Progenitor cell of endocrine pancreas (in vitro differentiated cells): Measurements from ENCODE around the gene DIAPH2. TPM values are rescaled to one million over a fixed set of nuclear protein-coding genes. Genes with fewer than 3 reads are reported as not detected.
A peak's percentile ranks its signal among the peaks of the same experiment; 100 is the strongest.

Source experiments
- DNase-seq: peaks from one replicate; pipeline ENCODE4 v3.0.0; 2021; ENCODE audit warnings: low spot score; ENCODE audit not compliant: unreplicated experiment
- H3K27ac Mint-ChIP-seq: 2 replicates; pipeline ENCODE4 v1.8.0; 2021; ENCODE audit warnings: mild to moderate bottlenecking, moderate library complexity, mixed read lengths
- H3K27me3 Mint-ChIP-seq: 2 replicates; pipeline ENCODE4 v1.8.0; 2021; ENCODE audit warnings: mixed read lengths
- H3K36me3 Mint-ChIP-seq: 2 replicates; pipeline ENCODE4 v1.8.0; 2022; ENCODE audit warnings: mixed read lengths; ENCODE audit not compliant: insufficient read depth
- H3K4me1 Mint-ChIP-seq: 2 replicates; pipeline ENCODE4 v1.8.0; 2021; ENCODE audit warnings: low read depth, mixed read lengths
- H3K4me3 Mint-ChIP-seq: 2 replicates; pipeline ENCODE4 v1.8.0; 2021; ENCODE audit warnings: low read depth, mild to moderate bottlenecking, moderate library complexity, mixed read lengths
- H3K9me3 Mint-ChIP-seq: 2 replicates; pipeline ENCODE4 v1.8.0; 2021; ENCODE audit warnings: low read depth, mixed read lengths
- total RNA-seq: library from RNA; stranded (reverse); gene quantifications from 2 replicates; pipeline ENCODE4 v1.2.1, GENCODE V29; 2021
- TF ChIP-seq, protein P1 (sequence below): fragments of 200-600 bp; sonication (generic); IDR thresholded peaks from one replicate; pipeline ENCODE4 v1.5.0; 2021; ENCODE audit warnings: antibody characterized with exemption, mild to moderate bottlenecking; ENCODE audit not compliant: unreplicated experiment

The DIAPH2 gene
- total RNA-seq, 1 donor from 2014 or later: 29.7 TPM

GRCh38 chrX:97372001-97372766 is 687.5 kb downstream of the DIAPH2 start:
- Mint-ChIP-seq H3K4me1 (no peaks in the 10 kb centered on the region), H3K27ac (no peak overlapping the region), H3K4me3 (no peak overlapping the region), H3K9me3 (no peaks in the 10 kb centered on the region), H3K36me3 (no peaks in the 10 kb centered on the region), H3K27me3 (no peaks in the 10 kb centered on the region)
- no peak for DNase-seq
- TF ChIP-seq, protein P1, sequence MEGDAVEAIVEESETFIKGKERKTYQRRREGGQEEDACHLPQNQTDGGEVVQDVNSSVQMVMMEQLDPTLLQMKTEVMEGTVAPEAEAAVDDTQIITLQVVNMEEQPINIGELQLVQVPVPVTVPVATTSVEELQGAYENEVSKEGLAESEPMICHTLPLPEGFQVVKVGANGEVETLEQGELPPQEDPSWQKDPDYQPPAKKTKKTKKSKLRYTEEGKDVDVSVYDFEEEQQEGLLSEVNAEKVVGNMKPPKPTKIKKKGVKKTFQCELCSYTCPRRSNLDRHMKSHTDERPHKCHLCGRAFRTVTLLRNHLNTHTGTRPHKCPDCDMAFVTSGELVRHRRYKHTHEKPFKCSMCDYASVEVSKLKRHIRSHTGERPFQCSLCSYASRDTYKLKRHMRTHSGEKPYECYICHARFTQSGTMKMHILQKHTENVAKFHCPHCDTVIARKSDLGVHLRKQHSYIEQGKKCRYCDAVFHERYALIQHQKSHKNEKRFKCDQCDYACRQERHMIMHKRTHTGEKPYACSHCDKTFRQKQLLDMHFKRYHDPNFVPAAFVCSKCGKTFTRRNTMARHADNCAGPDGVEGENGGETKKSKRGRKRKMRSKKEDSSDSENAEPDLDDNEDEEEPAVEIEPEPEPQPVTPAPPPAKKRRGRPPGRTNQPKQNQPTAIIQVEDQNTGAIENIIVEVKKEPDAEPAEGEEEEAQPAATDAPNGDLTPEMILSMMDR: no peak

GRCh38 chrX:97374266-97374665 is 689.6 kb downstream of the DIAPH2 start:
- no peak for DNase-seq
- no peak overlapping the region for H3K4me3 Mint-ChIP-seq
- H3K36me3 Mint-ChIP-seq: no peaks in the 10 kb centered on the region
- H3K27ac Mint-ChIP-seq: no peak overlapping the region
- H3K9me3 Mint-ChIP-seq: no peaks in the 10 kb centered on the region
- TF ChIP-seq, protein P1: no peak
- H3K4me1 Mint-ChIP-seq: no peaks in the 10 kb centered on the region
- H3K27me3 Mint-ChIP-seq: no peaks in the 10 kb centered on the region

DNA sequence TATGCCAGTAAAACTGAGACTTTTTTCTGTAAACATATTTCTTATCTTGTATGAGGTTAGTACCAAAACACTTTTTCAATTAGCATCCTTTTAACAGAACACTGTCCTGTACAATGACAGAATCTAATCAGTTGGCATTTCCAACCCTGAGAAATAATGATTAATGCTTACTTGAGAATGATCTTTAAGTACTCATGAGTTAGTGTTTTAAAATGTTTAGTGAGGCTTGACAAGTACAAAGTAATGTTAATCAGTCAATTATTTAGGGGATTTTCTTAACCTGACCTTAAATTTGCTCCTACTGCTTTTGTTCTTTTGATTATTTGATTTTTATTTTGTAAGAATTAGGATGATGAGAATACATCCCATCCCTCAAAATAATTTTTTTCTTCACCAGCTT is 695.6 kb downstream of the DIAPH2 start:
- H3K27me3 Mint-ChIP-seq: no peaks in the 10 kb centered on the region
- H3K27ac Mint-ChIP-seq: no peak overlapping the region
- H3K36me3 Mint-ChIP-seq: no peaks in the 10 kb centered on the region
- H3K4me3 Mint-ChIP-seq: no peak overlapping the region
- peaks cover 1% of the 10 kb centered on the region for H3K4me1 Mint-ChIP-seq
- no peaks in the 10 kb centered on the region for H3K9me3 Mint-ChIP-seq
- no peak for DNase-seq
- TF ChIP-seq, protein P1: no peak

DNA sequence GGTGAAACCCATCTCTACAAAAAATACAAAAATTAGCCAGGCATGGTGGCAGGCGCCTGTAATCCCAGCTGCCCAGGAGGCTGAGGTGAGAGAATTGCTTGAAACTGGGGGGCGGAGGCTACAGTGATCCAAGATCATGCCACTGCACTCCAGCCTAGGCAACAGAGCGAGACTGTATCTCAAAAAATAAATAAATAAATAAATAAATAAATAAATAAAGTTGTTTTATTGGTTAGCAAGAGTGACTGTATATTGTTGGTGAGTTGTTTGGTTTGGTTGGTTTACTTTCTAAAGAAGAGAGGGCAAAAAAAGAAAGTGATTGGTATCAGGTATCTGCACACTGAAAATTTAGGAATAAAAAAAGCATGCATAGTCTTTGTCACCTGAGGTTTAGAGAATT is 700.0 kb downstream of the DIAPH2 start:
- Mint-ChIP-seq H3K27me3 (no peaks in the 10 kb centered on the region), H3K36me3 (peaks cover 8% of the 10 kb centered on the region), H3K4me3 (no peak overlapping the region), H3K27ac (no peak overlapping the region), H3K9me3 (peaks cover 4% of the 10 kb centered on the region), H3K4me1 (peaks cover 7% of the 10 kb centered on the region)
- no peak for DNase-seq
- TF ChIP-seq, protein P1: no peak

- peaks cover 11% of the 10 kb centered on the region for H3K36me3 Mint-ChIP-seq
- TF ChIP-seq, protein P1: no peak
- peaks cover 5% of the 10 kb centered on the region for H3K9me3 Mint-ChIP-seq
- no peaks in the 10 kb centered on the region for H3K27me3 Mint-ChIP-seq
- DNase-seq: no peak
- H3K4me3 Mint-ChIP-seq: no peak overlapping the region
- peak overlapping the region; percentile 65 for H3K27ac Mint-ChIP-seq
- peaks cover 5% of the 10 kb centered on the region for H3K4me1 Mint-ChIP-seq
Measured at GRCh38 chrX:97387004-97387403, 702.4 kb downstream of the DIAPH2 start.
